Suprapubic skin (tissue), 4 donors: ENCODE measurements around the gene NEUROD2. TPM values are rescaled to one million over a fixed set of nuclear protein-coding genes. Genes with fewer than 3 reads are reported as not detected.

ENCODE experiments used
- DNase-seq, 2 donors: peaks; one replicate each; pipeline ENCODE4 v3.0.0-alpha.2; 2019; ENCODE audit warnings: low spot score in 2 of 2
- H3K27ac ChIP-seq: fragments of 200-600 bp; sonication (generic); one replicate; pipeline ENCODE4 v1.5.1; 2019
- H3K27me3 ChIP-seq: fragments of 200-600 bp; sonication (generic); one replicate; pipeline ENCODE4 v1.5.1; 2019
- H3K36me3 ChIP-seq: fragments of 200-600 bp; sonication (generic); one replicate; pipeline ENCODE4 v1.5.1; 2019
- H3K4me1 ChIP-seq: fragments of 200-600 bp; sonication (generic); one replicate; pipeline ENCODE4 v1.5.1; 2019
- H3K4me3 ChIP-seq: fragments of 200-600 bp; sonication (generic); one replicate; pipeline ENCODE4 v1.5.1; 2019; ENCODE audit warnings: mild to moderate bottlenecking
- H3K9me3 ChIP-seq: fragments of 200-600 bp; sonication (generic); one replicate; pipeline ENCODE4 v1.5.1; 2019
- CTCF ChIP-seq, 2 donors: fragments of 200-600 bp in 1 of 2; fragments of 450-650 bp in 1 of 2; sonication (generic) in 1 of 2; IDR thresholded peaks; one replicate each; pipeline ENCODE4 v1.5.1; 2016 to 2019; ENCODE audit warnings: antibody characterized with exemption in 2 of 2, mild to moderate bottlenecking in 1 of 2, moderate library complexity in 1 of 2
- EP300 ChIP-seq: sonication (generic); formaldehyde crosslinking; IDR thresholded peaks from one replicate; pipeline ENCODE4 v1.6.1; 2017; ENCODE audit warnings: antibody characterized with exemption
- POLR2A ChIP-seq, 2 donors: fragments of 450-650 bp; IDR thresholded peaks; one replicate each; pipeline ENCODE4 v1.6.1; 2017; ENCODE audit warnings: antibody characterized with exemption in 2 of 2, mild to moderate bottlenecking in 2 of 2, moderate library complexity in 2 of 2
- POLR2AphosphoS5 ChIP-seq, 3 donors: sonication (generic); formaldehyde crosslinking; IDR thresholded peaks; one replicate each; pipeline ENCODE4 v1.6.1; 2017; ENCODE audit warnings: antibody characterized with exemption in 3 of 3
- WGBS: methylation state at CpG from one replicate; pipeline ENCODE4 v1.1.5; 2018; 5-methylcytosine and 5-hydroxymethylcytosine counted together
- total RNA-seq, 4 donors: library from RNA; depleted of rRNA; stranded (reverse); fragments of >200 nt; gene quantifications; one replicate each; pipeline ENCODE4 v1.1.0, GENCODE V29; 2016

NEUROD2 gene
- total RNA-seq, 4 donors from 2014 or later: not detected

GRCh38 chr17:39600288-39600996 is 7.3 kb downstream of the NEUROD2 start:
- no peak for DNase-seq
- Histone ChIP-seq H3K4me1 (peaks cover 55% of the 10 kb centered on the region), H3K4me3 (no peak overlapping the region), H3K36me3 (no peaks in the 10 kb centered on the region), H3K9me3 (no peaks in the 10 kb centered on the region), H3K27ac (no peak overlapping the region), H3K27me3 (peaks cover 99% of the 10 kb centered on the region)
- 18% methylated on average over 11 of the region's 13 CpGs for WGBS
- TF ChIP-seq POLR2A (IDR thresholded peaks at IDR 0.05): no peak
- no peak for TF ChIP-seq EP300
- no peak for TF ChIP-seq CTCF (IDR thresholded peaks at IDR 0.05)
- no peak for TF ChIP-seq POLR2AphosphoS5 (IDR thresholded peaks at IDR 0.05)

DNA sequence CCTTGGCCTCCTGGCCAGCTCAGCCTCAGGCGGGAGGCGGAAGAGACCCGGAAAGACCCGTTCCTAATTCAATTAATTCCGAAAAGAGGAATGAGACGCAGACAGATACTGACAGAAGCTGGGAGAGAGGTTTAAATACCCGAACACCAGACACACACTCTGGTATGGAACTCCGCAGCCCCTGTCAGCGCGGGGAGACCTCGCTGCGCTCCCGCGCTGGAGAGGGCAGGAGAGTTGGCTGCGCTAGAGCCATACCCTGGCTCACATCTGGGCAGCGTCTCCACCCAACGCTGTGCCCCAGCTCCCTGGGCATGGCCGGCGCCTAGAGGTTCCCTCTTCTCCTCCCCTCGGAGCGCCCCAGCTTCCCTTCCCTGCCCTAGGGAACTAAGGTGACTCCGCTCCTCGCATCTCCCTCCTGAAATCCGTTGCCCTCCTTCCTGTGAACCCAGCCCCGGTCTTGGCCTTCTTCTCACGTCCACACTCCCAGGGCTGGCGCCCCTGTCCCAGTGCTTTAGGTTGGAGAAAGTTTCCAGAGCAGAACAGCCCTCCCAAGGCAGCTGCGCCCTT is 8.0 kb downstream of the NEUROD2 start:
- WGBS: 7% methylated on average over 28 of the region's 28 CpGs
- Histone ChIP-seq H3K4me1 (peaks cover 48% of the 10 kb centered on the region), H3K9me3 (no peaks in the 10 kb centered on the region), H3K36me3 (no peaks in the 10 kb centered on the region), H3K27ac (no peak overlapping the region), H3K27me3 (peaks cover 99% of the 10 kb centered on the region), H3K4me3 (no peak overlapping the region)
- DNase-seq: no peak
- TF ChIP-seq CTCF (IDR thresholded peaks at IDR 0.05) (no peak), EP300 (no peak), POLR2AphosphoS5 (IDR thresholded peaks at IDR 0.05) (no peak), POLR2A (IDR thresholded peaks at IDR 0.05) (no peak)

DNA sequence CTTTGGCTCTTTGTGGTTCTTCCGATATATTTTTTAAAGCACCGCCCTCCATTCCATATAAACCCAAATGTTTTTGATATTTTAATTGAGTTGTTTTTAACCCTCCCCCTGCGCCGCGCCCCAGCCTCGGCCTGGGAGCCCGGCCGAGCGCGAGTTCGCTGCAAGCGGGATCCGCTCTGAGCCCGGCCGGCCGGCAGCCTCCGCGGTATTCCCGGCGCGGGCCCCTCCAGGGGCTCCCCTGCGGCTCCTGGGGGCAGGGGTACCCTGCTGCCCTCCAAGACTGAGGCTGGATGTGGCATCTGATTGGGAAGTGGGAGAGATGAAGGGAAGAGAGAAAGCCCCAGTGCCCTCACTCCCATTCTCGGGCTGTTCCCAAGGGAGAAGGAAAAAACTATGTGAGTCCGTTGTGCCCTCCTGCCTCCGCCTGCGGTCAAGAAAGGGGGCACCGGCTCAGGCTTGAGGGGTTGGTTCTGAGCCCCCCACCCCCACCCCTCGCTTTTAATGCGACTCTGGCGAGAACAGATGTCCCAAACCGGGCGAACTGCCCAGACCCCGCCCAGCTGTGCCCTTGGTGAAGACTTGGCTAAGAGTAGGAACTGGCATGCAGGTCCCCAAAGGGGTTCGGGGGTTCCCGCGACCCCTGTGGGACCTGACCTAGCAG is 8.6 kb downstream of the NEUROD2 start:
- H3K27me3 ChIP-seq: peaks cover 99% of the 10 kb centered on the region

DNA sequence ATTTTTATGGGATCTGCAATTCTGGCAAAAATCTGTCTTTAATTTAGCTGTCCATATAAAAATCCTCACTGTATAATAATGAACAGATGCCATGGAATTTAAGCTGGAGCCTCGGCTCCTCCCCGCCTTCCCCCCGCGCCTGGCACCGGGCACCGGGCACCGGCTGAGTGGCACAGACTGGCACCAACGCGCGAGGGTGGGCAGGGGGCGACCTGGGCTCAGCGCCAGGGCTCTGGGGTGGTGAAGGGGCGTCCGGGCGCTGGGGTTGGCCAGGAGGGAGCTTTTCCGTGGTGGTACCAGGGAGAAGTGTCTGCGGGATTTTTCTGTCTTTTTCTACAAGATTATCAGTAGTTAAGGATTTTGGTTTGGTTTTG is 9.1 kb downstream of the NEUROD2 start:
- H3K4me1 ChIP-seq: peaks cover 38% of the 10 kb centered on the region
- under 1% methylated on average over 17 of the region's 17 CpGs for WGBS
- H3K36me3 ChIP-seq: no peaks in the 10 kb centered on the region
- peak overlapping the region; percentile 25 for H3K4me3 ChIP-seq
- DNase-seq: no peak
- H3K27ac ChIP-seq: no peak overlapping the region
- H3K27me3 ChIP-seq: peaks cover 94% of the 10 kb centered on the region
- no peak for TF ChIP-seq CTCF (IDR thresholded peaks at IDR 0.05)
- TF ChIP-seq POLR2AphosphoS5 (IDR thresholded peaks at IDR 0.05): no peak
- TF ChIP-seq EP300: no peak
- TF ChIP-seq POLR2A (IDR thresholded peaks at IDR 0.05): no peak
- no peaks in the 10 kb centered on the region for H3K9me3 ChIP-seq

More for the DNA sequence above, 8.6 kb downstream of the NEUROD2 start:
- Histone ChIP-seq H3K36me3 (no peaks in the 10 kb centered on the region), H3K9me3 (no peaks in the 10 kb centered on the region), H3K4me3 (peak overlapping the region; percentile 25), H3K27ac (no peak overlapping the region), H3K4me1 (peaks cover 42% of the 10 kb centered on the region)
- under 1% methylated on average over 24 of the region's 36 CpGs for WGBS
- DNase-seq: no peak
- TF ChIP-seq POLR2AphosphoS5 (IDR thresholded peaks at IDR 0.05): no peak
- no peak for TF ChIP-seq EP300
- TF ChIP-seq POLR2A (IDR thresholded peaks at IDR 0.05): no peak
- no peak for TF ChIP-seq CTCF (IDR thresholded peaks at IDR 0.05)

- 7% methylated on average over 13 of the region's 13 CpGs for WGBS
- Histone ChIP-seq H3K4me3 (no peak overlapping the region), H3K27ac (no peak overlapping the region), H3K36me3 (no peaks in the 10 kb centered on the region), H3K4me1 (peaks cover 38% of the 10 kb centered on the region), H3K9me3 (no peaks in the 10 kb centered on the region), H3K27me3 (peaks cover 95% of the 10 kb centered on the region)
- TF ChIP-seq POLR2A (IDR thresholded peaks at IDR 0.05): no peak
- TF ChIP-seq POLR2AphosphoS5 (IDR thresholded peaks at IDR 0.05): no peak
- no peak for TF ChIP-seq CTCF (IDR thresholded peaks at IDR 0.05)
- TF ChIP-seq EP300: no peak
- no peak for DNase-seq
Measured at GRCh38 chr17:39598047-39598481, 9.7 kb downstream of the NEUROD2 start.
